HG02759 (cell line): Measurements from ENCODE around the gene CNNM4.
A peak's percentile ranks its signal among the peaks of the same experiment; 100 is the strongest.

Experiments
- ATAC-seq: cut with Tn5 transposase; IDR thresholded peaks from one replicate; pipeline ENCODE4 v1.9.1; 2021; ENCODE audit warnings: mild to moderate bottlenecking, moderate library complexity; ENCODE audit not compliant: unreplicated experiment

CNNM4 gene

GRCh38 chr2:96856776-96857666, 96.3 kb downstream of the CNNM4 start:
- no peak for ATAC-seq

- ATAC-seq = peak; percentile 92
These were observed 97.1 kb downstream of the CNNM4 start, which contains the start of gene ANKRD39 for GRCh38 chr2:96857667-96858372. Gene ANKRD39 (minus strand): TSS chr2:96858016. CDS start chr2:96857987, 29 bp downstream.

GRCh38 chr2:96859099-96859649, 98.5 kb downstream of the CNNM4 start:
- no peak for ATAC-seq

- no peak for ATAC-seq
These were observed 99.0 kb downstream of the CNNM4 start for GRCh38 chr2:96859681-96860064.

- no peak for ATAC-seq
These were observed 99.6 kb downstream of the CNNM4 start for GRCh38 chr2:96860065-96861029.

GRCh38 chr2:96861074-96861473, 100.4 kb downstream of the CNNM4 start:
- no peak for ATAC-seq
